Coronary artery (tissue), 2 donors: ENCODE data around the gene KATNAL1.
"Not testable (repeated sequence)": the region's sequence is repeated elsewhere in the genome, so short reads cannot be mapped to it uniquely, and the experiment has no call there.

ENCODE experiments used
- DNase-seq: peaks from one replicate; pipeline ENCODE4 v3.0.0-alpha.2; 2017; ENCODE audit warnings: low spot score
- H3K27ac ChIP-seq, 2 donors: fragments of 200-600 bp; sonication (generic); one replicate each; pipeline ENCODE4 v1.5.1; 2016 to 2019
- H3K4me3 ChIP-seq: fragments of 200-600 bp; sonication (generic); 2 replicates; pipeline ENCODE4 v1.5.1; 2016; ENCODE audit warnings: mild to moderate bottlenecking, moderate library complexity
- CTCF ChIP-seq: fragments of 200-600 bp; sonication (generic); IDR thresholded peaks from one replicate; pipeline ENCODE4 v1.5.1; 2019; ENCODE audit warnings: antibody characterized with exemption

KATNAL1 gene

DNA sequence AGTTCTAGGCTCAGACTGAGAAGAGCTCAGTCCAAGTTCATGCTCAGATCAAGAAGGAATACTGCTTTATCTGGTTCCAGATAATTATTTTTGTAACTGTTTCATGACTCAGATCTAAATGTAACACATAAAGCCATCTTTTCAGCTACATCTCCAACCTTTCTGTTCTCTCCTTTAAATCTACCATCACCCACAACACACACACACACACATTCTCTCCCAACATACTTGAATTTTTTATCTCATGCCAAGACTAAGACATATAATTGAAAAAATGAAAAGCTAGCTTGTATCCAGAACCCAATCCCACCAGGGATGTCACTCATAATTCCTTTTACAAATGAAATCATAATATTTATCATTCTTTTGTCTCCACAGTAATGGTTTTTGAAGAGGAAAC lies 7.6 kb downstream of the KATNAL1 start:
- no peak for DNase-seq

DNA sequence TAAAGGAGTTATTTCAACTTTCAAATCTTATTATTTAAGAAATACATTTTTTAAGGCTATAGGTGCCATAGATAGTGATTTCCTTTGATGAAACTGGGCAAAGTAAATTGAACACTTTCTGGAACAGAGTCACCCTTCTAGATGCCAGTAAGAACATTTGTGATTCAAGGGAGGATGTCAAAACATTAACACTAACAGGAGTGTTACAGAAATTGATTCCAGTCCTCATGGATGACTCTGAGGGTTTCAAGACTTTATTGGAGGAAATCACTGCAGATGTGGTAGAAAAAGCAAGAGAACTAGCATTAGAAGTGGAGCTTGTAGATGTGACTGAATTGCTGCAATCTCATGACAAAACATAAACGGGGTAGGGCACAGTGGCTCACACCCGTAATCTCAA lies 12.2 kb downstream of the KATNAL1 start:
- no peak for TF ChIP-seq CTCF
- DNase-seq: no peak
- H3K27ac ChIP-seq: no peak overlapping the region
- no peak overlapping the region for H3K4me3 ChIP-seq

More for the DNA sequence above, 7.6 kb downstream of the KATNAL1 start:
- Histone ChIP-seq H3K27ac (no peak overlapping the region), H3K4me3 (no peak overlapping the region)
- TF ChIP-seq CTCF: no peak

DNA sequence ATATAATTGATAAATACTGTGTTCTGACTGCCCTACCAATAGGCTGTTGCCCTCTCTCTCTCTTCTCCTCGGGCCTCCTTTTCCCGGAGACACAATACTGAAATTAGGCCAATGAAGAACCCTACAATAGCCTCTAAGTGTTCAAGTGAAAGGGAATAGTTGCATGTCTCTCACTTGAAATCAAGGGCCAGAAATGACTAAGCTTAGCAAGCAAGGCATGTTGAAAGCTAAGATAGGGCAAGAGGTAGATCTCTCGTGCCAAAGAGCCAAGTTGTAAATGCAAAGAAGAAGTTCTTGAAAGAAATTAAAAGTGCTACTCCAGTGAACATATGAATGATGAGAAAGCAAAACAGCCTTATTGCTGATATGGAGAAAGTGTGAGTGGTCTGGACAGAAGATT lies 13.3 kb downstream of the KATNAL1 start:
- DNase-seq: no peak
- no peak for TF ChIP-seq CTCF
- Histone ChIP-seq H3K4me3 (no peak overlapping the region), H3K27ac (no peak overlapping the region)

DNA sequence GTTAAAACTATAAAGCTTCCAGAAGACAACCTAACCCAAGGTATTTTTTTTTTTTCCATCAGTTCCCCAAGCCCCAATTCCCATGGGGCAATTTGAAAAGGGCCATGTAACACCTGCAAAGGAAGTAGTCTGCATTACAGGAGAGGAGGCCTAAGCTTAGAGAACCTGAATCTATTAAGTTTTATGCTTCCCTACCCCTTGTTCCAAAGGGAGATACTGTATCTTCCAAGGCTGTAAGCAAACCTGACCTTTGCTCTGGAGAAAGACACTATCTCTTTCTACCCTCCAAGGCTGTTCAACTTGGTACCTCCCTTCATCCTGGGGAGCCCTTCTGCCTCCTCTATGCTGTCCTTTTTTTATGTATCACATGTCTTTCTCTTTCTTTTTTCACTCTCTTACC lies 15.0 kb downstream of the KATNAL1 start:
- TF ChIP-seq CTCF: no peak
- Histone ChIP-seq H3K27ac (no peak overlapping the region), H3K4me3 (no peak overlapping the region)
- DNase-seq: no peak

DNA sequence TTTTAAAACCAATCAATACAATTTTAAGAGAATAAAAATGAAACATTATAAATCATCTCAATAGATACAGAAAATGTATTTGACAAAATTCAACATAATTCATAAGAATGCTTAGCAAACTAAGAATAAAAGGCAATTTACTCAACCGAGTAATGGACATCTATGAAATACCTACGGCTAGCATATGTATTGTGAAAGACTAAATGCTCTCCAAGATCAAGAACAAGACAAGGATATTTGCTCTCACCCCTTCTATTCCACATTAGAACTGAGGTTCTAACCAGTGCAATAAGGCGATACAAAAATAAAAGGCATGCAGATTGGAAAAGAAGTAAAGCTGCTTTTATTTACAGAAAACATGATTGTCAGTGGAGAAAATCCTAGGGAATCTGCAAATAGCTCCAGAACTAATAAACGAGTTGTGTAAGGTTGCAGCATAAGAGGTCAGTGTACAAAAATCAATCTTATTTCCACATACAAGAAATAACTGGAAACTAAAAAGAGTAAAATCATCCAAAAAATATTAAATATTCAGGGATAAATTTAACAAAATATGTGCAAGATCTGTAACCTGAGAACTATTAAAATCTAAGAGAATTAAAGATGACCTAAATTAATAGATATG lies 16.4 kb downstream of the KATNAL1 start:
- Histone ChIP-seq H3K27ac (no peak overlapping the region), H3K4me3 (no peak overlapping the region)
- TF ChIP-seq CTCF: no peak
- no peak for DNase-seq

DNA sequence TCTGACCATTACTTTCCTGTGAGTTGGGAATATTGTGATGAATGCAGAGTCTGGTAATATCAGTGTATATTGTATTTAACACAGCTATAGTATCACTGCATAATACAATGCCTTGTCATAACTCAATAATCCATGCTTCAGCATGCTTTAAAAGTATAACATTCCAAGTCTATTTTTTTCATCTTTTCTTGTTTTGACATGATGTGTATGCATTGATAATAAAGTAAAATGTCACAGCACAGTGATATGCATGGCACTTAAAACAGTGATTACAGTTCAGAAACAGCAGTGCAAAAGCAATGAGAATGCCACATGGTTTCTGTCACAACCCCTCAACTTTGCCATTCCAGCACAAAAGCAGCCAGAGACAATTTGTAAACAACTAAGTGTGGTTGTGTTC lies 17.8 kb downstream of the KATNAL1 start:
- H3K4me3 ChIP-seq: no peak overlapping the region
- DNase-seq: no peak
- H3K27ac ChIP-seq: no peak overlapping the region
- TF ChIP-seq CTCF: no peak

DNA sequence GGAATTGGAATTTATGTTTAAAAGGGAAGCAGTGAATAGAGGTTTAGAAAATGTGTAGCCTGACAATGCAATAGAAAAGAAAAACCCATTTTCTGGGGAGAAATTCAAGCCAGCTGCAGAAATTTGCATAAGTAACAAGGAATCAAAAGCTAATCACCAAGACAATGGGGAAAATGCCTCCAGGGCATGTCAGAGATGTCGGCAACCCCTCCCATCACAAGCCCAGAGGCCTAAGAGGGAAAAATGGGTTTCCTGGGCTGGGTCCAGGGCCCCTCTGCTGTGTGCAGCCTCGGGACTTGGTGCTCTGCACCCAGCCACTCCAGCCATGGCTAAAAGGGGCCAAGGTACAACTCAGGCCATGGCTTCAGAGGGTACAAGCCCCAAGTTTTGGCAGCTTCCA lies 21.3 kb downstream of the KATNAL1 start:
- not testable (repeated sequence) for H3K27ac ChIP-seq, H3K4me3 ChIP-seq, DNase-seq

DNA sequence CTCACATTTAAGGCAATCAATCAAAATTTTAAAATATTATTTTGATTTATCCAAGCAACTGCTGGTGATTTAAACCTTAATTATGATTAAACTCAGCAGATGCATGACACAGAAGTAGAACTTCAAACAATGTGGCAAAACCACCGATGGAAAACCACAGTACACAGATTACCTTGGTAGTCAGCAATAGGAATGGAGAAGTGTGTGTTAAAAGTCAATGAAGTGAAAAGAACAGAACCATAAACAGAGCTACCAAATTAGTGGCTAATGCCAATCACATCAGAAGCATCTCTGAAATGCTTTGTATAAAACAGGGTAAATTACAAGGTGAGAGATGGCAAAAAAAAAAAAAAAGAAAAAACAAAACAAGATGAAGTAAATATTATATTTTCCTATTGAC lies 31.2 kb downstream of the KATNAL1 start:
- TF ChIP-seq CTCF: no peak
- no peak overlapping the region for H3K27ac ChIP-seq
- DNase-seq: no peak
- no peak overlapping the region for H3K4me3 ChIP-seq
